ENCODE data around the gene ARSD. TPM values are rescaled to one million over a fixed set of nuclear protein-coding genes. Genes with fewer than 3 reads are reported as not detected.
"Not testable (repeated sequence)": the region's sequence is repeated elsewhere in the genome, so short reads cannot be mapped to it uniquely, and the experiment has no call there.

ARSD gene
- total RNA-seq, result 1 to 10 TPM; 1.8 to 2.5 TPM

- H3K27ac Mint-ChIP-seq, result no peak within 1 kb of the TSS
- peaks cover 4% of the 10 kb centered on the region for H3K4me1 Mint-ChIP-seq
- no peaks in the 10 kb centered on the region for H3K9me3 Mint-ChIP-seq
- ATAC-seq (replicated peaks), result peak; percentile 89
- H3K27me3 Mint-ChIP-seq, result no peaks in the 10 kb centered on the region
- H3K4me3 Mint-ChIP-seq, result peak within 1 kb of the TSS; percentile 60
- H3K36me3 Mint-ChIP-seq (ENCODE audit: low read depth), result no peaks in the 10 kb centered on the region
Measured at GRCh38 chrX:2928583-2929434, at the start of gene ARSD. Gene ARSD (minus strand): TSS chrX:2929339. CDS start chrX:2929275, 64 bp downstream.

GRCh38 chrX:2978639-2979038 lies 49.5 kb upstream of the ARSD start:
- H3K4me3 Mint-ChIP-seq, H3K27ac Mint-ChIP-seq: not testable (repeated sequence)

GRCh38 chrX:2974961-2975360 lies 45.8 kb upstream of the ARSD start:
- Mint-ChIP-seq H3K27me3 (no peaks in the 10 kb centered on the region), H3K4me1 (no peaks in the 10 kb centered on the region), H3K27ac (no peak overlapping the region), H3K4me3 (no peak overlapping the region), H3K9me3 (no peaks in the 10 kb centered on the region), H3K36me3 (ENCODE audit: low read depth) (no peaks in the 10 kb centered on the region)
- no peak for ATAC-seq (replicated peaks)

More at GRCh38 chrX:2978639-2979038, 49.5 kb upstream of the ARSD start:
- not testable (repeated sequence) for H3K36me3 Mint-ChIP-seq (ENCODE audit: low read depth); H3K27me3 Mint-ChIP-seq; H3K9me3 Mint-ChIP-seq; ATAC-seq (replicated peaks); H3K4me1 Mint-ChIP-seq

GRCh38 chrX:2972391-2972790 lies 43.3 kb upstream of the ARSD start:
- H3K4me1 Mint-ChIP-seq, result no peaks in the 10 kb centered on the region
- no peak overlapping the region for H3K4me3 Mint-ChIP-seq
- H3K9me3 Mint-ChIP-seq, result no peaks in the 10 kb centered on the region
- no peak for ATAC-seq (replicated peaks)
- no peaks in the 10 kb centered on the region for H3K27me3 Mint-ChIP-seq
- no peaks in the 10 kb centered on the region for H3K36me3 Mint-ChIP-seq (ENCODE audit: low read depth)
- no peak overlapping the region for H3K27ac Mint-ChIP-seq

GRCh38 chrX:2969021-2969420 lies 39.9 kb upstream of the ARSD start:
- Mint-ChIP-seq H3K27ac (no peak overlapping the region), H3K9me3 (no peaks in the 10 kb centered on the region), H3K4me3 (peak overlapping the region; percentile 30), H3K4me1 (no peaks in the 10 kb centered on the region), H3K36me3 (ENCODE audit: low read depth) (no peaks in the 10 kb centered on the region), H3K27me3 (no peaks in the 10 kb centered on the region)
- no peak for ATAC-seq (replicated peaks)

- peak; percentile 93 for ATAC-seq (replicated peaks)
- Mint-ChIP-seq H3K4me1 (no peaks in the 10 kb centered on the region), H3K27ac (no peak overlapping the region)
Measured at GRCh38 chrX:2967998-2968909, 39.1 kb upstream of the ARSD start.

GRCh38 chrX:2967584-2967983 lies 38.4 kb upstream of the ARSD start:
- Mint-ChIP-seq H3K9me3 (no peaks in the 10 kb centered on the region), H3K36me3 (ENCODE audit: low read depth) (no peaks in the 10 kb centered on the region), H3K4me3 (peak overlapping the region; percentile 30), H3K27ac (no peak overlapping the region), H3K27me3 (peaks cover 2% of the 10 kb centered on the region), H3K4me1 (no peaks in the 10 kb centered on the region)
- no peak for ATAC-seq (replicated peaks)

More at GRCh38 chrX:2967998-2968909, 39.1 kb upstream of the ARSD start:
- Mint-ChIP-seq H3K36me3 (ENCODE audit: low read depth) (no peaks in the 10 kb centered on the region), H3K27me3 (no peaks in the 10 kb centered on the region), H3K4me3 (peak overlapping the region; percentile 30), H3K9me3 (no peaks in the 10 kb centered on the region)

GRCh38 chrX:2967012-2967411 lies 37.9 kb upstream of the ARSD start:
- H3K27me3 Mint-ChIP-seq, result peaks cover 2% of the 10 kb centered on the region
- H3K4me3 Mint-ChIP-seq, result no peak overlapping the region
- no peak for ATAC-seq (replicated peaks)
- H3K4me1 Mint-ChIP-seq, result no peaks in the 10 kb centered on the region
- H3K36me3 Mint-ChIP-seq (ENCODE audit: low read depth), result no peaks in the 10 kb centered on the region
- no peak overlapping the region for H3K27ac Mint-ChIP-seq
- H3K9me3 Mint-ChIP-seq, result no peaks in the 10 kb centered on the region

GRCh38 chrX:2965965-2966364 lies 36.8 kb upstream of the ARSD start:
- Mint-ChIP-seq H3K9me3 (no peaks in the 10 kb centered on the region), H3K27me3 (peaks cover 2% of the 10 kb centered on the region), H3K4me1 (no peaks in the 10 kb centered on the region), H3K4me3 (no peak overlapping the region), H3K27ac (no peak overlapping the region), H3K36me3 (ENCODE audit: low read depth) (no peaks in the 10 kb centered on the region)
- peak; percentile 74 for ATAC-seq (replicated peaks)

GRCh38 chrX:2963992-2964794 lies 35.1 kb upstream of the ARSD start:
- not testable (repeated sequence) for H3K4me3 Mint-ChIP-seq; H3K36me3 Mint-ChIP-seq (ENCODE audit: low read depth); H3K27ac Mint-ChIP-seq; H3K9me3 Mint-ChIP-seq; ATAC-seq (replicated peaks); H3K27me3 Mint-ChIP-seq; H3K4me1 Mint-ChIP-seq

GRCh38 chrX:2963449-2963848 lies 34.3 kb upstream of the ARSD start:
- H3K36me3 Mint-ChIP-seq (ENCODE audit: low read depth); H3K27ac Mint-ChIP-seq; H3K4me3 Mint-ChIP-seq; H3K27me3 Mint-ChIP-seq; H3K9me3 Mint-ChIP-seq; H3K4me1 Mint-ChIP-seq; ATAC-seq (replicated peaks): not testable (repeated sequence)

GRCh38 chrX:2962381-2962780 lies 33.2 kb upstream of the ARSD start:
- Mint-ChIP-seq H3K27ac (no peak overlapping the region), H3K9me3 (no peaks in the 10 kb centered on the region), H3K36me3 (ENCODE audit: low read depth) (no peaks in the 10 kb centered on the region), H3K4me1 (no peaks in the 10 kb centered on the region), H3K4me3 (no peak overlapping the region), H3K27me3 (peaks cover 2% of the 10 kb centered on the region)
- no peak for ATAC-seq (replicated peaks)

GRCh38 chrX:2960861-2961515 lies 31.8 kb upstream of the ARSD start:
- Mint-ChIP-seq H3K27me3 (peaks cover 2% of the 10 kb centered on the region), H3K9me3 (no peaks in the 10 kb centered on the region), H3K27ac (no peak overlapping the region), H3K4me1 (no peaks in the 10 kb centered on the region), H3K36me3 (ENCODE audit: low read depth) (no peaks in the 10 kb centered on the region), H3K4me3 (no peak overlapping the region)
- ATAC-seq (replicated peaks), result no peak

GRCh38 chrX:2958199-2958598 lies 29.1 kb upstream of the ARSD start:
- Mint-ChIP-seq H3K4me1 (no peaks in the 10 kb centered on the region), H3K4me3 (no peak overlapping the region), H3K36me3 (ENCODE audit: low read depth) (no peaks in the 10 kb centered on the region), H3K9me3 (no peaks in the 10 kb centered on the region), H3K27me3 (peaks cover 2% of the 10 kb centered on the region), H3K27ac (no peak overlapping the region)
- ATAC-seq (replicated peaks), result no peak

Data from activated T-helper 17 cell treated with anti-CD3 and anti-CD28 coated beads, Interleukin-2, amount 50 U/mL, for 72 hours (primary cell).